K562 (cell line): ENCODE measurements around the gene GOLGA2. TPM values are rescaled to one million over a fixed set of nuclear protein-coding genes. Genes with fewer than 3 reads are reported as not detected.

ENCODE experiments used
- AFF4 ChIP-seq: sonication (generic); formaldehyde crosslinking; IDR thresholded peaks from 2 replicates; pipeline ENCODE4 v1.8.0; 2023; ENCODE audit warnings: mild to moderate bottlenecking, missing genetic modification reagents
- E2F5 ChIP-seq: sonication (generic); formaldehyde crosslinking; IDR thresholded peaks from 2 replicates; pipeline ENCODE4 v1.8.0; 2022; ENCODE audit warnings: mild to moderate bottlenecking, missing genetic modification reagents
- E4F1 ChIP-seq: fragments of 250-450 bp; sonication (Bioruptor Pico); IDR thresholded peaks from 2 replicates; pipeline ENCODE4 v1.5.0; 2021; ENCODE audit warnings: mild to moderate bottlenecking, borderline replicate concordance
- FOXJ2 ChIP-seq: fragments of 200-800 bp; sonication (Bioruptor generic); IDR thresholded peaks from 2 replicates; pipeline ENCODE4 v1.6.1; 2016; ENCODE audit warnings: missing genetic modification characterization, missing compliant biosample characterization
- GABPA ChIP-seq: fragments of 200-800 bp; sonication (Bioruptor generic); conservative IDR thresholded peaks from 2 replicates; pipeline ENCODE4 v1.6.1; 2016; ENCODE audit warnings: low read depth, missing genetic modification characterization, missing compliant biosample characterization
- HCFC1 ChIP-seq: IDR thresholded peaks from 2 replicates; pipeline ENCODE4 v1.6.1; 2012; ENCODE audit warnings: low read depth, low read length, improper control_type of control experiment
- HDGF ChIP-seq: fragments of 450-650 bp; IDR thresholded peaks from 2 replicates; pipeline ENCODE4 v1.6.1; 2016
- POLR2H ChIP-seq: IDR thresholded peaks from 2 replicates; pipeline ENCODE4 v1.6.1; 2016; ENCODE audit warnings: missing genetic modification characterization, low read depth, mild to moderate bottlenecking, control low read depth, missing compliant biosample characterization, moderate library complexity
- THAP12 ChIP-seq: fragments of 250-450 bp; sonication (Bioruptor Pico); IDR thresholded peaks from 2 replicates; pipeline ENCODE4 v1.9.0; 2021; ENCODE audit warnings: mild to moderate bottlenecking, inconsistent platforms
- UBTF ChIP-seq, 2 experiments: IDR thresholded peaks; 2 replicates each; pipeline ENCODE4 v1.6.1; 2012; ENCODE audit warnings: improper control_type of control experiment in 2 of 2, low read depth in 2 of 2, low read length in 2 of 2, borderline replicate concordance in 1 of 2
- ZBED1 ChIP-seq: IDR thresholded peaks from 2 replicates; pipeline ENCODE4 v1.6.1; 2014
- ZNF124 ChIP-seq: sonication (generic); formaldehyde crosslinking; IDR thresholded peaks from 2 replicates; pipeline ENCODE4 v1.8.1; 2022; ENCODE audit warnings: missing genetic modification reagents
- ZNF165 ChIP-seq: fragments of 250-450 bp; sonication (Bioruptor Pico); IDR thresholded peaks from 2 replicates; pipeline ENCODE4 v1.4.0; 2020; ENCODE audit warnings: borderline replicate concordance
- ZNF696 ChIP-seq: fragments of 250-450 bp; sonication (Bioruptor Pico); conservative IDR thresholded peaks from 2 replicates; pipeline ENCODE4 v1.4.0; 2020; ENCODE audit warnings: mild to moderate bottlenecking, moderate library complexity
- polyA plus RNA-seq, 8 experiments: library from polyadenylated mRNA; depleted of rRNA in 4 of 8; stranded (reverse) in 5 of 8; unstranded in 3 of 8; fragments of >200 nt; fragmentation: Nextera tagmentation in 2 of 8; fragmentation: Illumina TruSeq in 1 of 8; extraction: Ambion mirVana in 2 of 8; extraction: Trizol in 1 of 8; gene quantifications; 2 replicates each; pipeline versions ENCODE4 v1.2.1 to v1.2.3, GENCODE V29; 2011 to 2014; ENCODE audit warnings: inconsistent platforms in 1 of 8, missing spikeins in 1 of 8
- total RNA-seq, 7 experiments: library from RNA; depleted of rRNA in 6 of 7; stranded (reverse); fragments of >200 nt in 6 of 7; fragmentation: Illumina TruSeq in 2 of 7; extraction: Trizol in 2 of 7; gene quantifications; 2 replicates each; pipeline versions ENCODE4 v1.2.1 to v1.2.3, GENCODE V29; 2011 to 2021; ENCODE audit warnings: low replicate concordance in 1 of 7

The GOLGA2 gene
- total and polyA plus RNA-seq, 9 of the 15 experiments (the other 6 are each of a cell fraction or from before 2014, with no cell fraction given) = 15.7 to 138 (median 76.0) TPM

GRCh38 chr9:128218518-128219389 is 57.1 kb downstream of the GOLGA2 start (continued):
- TF ChIP-seq UBTF (IDR thresholded peaks at IDR 0.05; ENCODE audit: borderline replicate concordance in 1 of 2, low read depth in 2 of 2, low read length in 2 of 2) (no peak), ZBED1 (no peak), HCFC1 (peak; percentile 47), HDGF (no peak), AFF4 (CRISPR knock-in tag) (no peak), ZNF124 (CRISPR knock-in tag) (no peak), FOXJ2 (no peak), THAP12 (peak; percentile 68; the same call in 1 of the 2 replicates), GABPA (tag) (no peak), ZNF696 (no peak), E4F1 (CRISPR knock-in tag) (no peak), E2F5 (CRISPR knock-in tag) (no peak), POLR2H (tag) (no peak), ZNF165 (0 out of 2 replicates have a peak, but pooled peaks have one; percentile 32)
